ENCODE data around the gene RFX2. TPM values are rescaled to one million over a fixed set of nuclear protein-coding genes. Genes with fewer than 3 reads are reported as not detected.
A peak's percentile ranks its signal among the peaks of the same experiment; 100 is the strongest.

Gene RFX2
- total and polyA plus RNA-seq, 9 of the 15 experiments (the other 6 are each of a cell fraction or from before 2014, with no cell fraction given) = 3.6 to 18.7 (median 8.7) TPM

DNA sequence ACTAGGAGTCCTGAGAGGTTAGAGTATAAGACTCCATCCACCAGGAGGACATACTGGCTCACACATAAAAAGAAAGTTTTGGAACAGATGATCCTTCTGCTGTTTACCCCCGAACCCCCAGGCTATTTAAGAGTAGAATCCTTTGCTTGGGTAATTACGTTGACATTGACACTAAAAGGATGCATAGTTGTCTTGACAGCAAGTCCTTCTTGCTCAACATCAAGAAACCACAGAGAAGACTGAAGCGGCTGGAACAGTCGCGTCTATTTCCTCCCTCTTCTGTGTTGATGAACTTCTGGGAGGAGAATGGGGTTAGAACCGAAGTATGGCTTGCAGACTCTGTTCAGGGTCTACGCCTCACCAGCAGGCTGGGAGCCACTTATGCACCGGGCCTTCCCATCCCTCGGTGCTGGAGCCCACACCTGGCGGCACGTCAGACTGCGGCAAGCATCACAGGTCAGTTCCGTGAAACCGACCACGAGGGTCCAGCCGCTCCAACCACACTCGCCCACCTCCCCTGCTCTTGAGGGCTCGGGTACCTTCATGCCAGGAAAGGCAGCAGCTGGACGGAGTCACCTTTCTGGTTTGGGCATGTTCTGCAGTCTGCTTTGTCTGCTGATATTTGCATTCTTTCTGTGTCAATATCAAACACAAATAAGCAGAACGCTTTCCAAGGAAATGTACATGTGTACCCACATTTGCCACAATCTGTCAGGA lies 90.0 kb downstream of the RFX2 start (continued):
- no peak for TF ChIP-seq TEAD2 (tag; IDR thresholded peaks at IDR 0.05)
- TF ChIP-seq, protein P1, sequence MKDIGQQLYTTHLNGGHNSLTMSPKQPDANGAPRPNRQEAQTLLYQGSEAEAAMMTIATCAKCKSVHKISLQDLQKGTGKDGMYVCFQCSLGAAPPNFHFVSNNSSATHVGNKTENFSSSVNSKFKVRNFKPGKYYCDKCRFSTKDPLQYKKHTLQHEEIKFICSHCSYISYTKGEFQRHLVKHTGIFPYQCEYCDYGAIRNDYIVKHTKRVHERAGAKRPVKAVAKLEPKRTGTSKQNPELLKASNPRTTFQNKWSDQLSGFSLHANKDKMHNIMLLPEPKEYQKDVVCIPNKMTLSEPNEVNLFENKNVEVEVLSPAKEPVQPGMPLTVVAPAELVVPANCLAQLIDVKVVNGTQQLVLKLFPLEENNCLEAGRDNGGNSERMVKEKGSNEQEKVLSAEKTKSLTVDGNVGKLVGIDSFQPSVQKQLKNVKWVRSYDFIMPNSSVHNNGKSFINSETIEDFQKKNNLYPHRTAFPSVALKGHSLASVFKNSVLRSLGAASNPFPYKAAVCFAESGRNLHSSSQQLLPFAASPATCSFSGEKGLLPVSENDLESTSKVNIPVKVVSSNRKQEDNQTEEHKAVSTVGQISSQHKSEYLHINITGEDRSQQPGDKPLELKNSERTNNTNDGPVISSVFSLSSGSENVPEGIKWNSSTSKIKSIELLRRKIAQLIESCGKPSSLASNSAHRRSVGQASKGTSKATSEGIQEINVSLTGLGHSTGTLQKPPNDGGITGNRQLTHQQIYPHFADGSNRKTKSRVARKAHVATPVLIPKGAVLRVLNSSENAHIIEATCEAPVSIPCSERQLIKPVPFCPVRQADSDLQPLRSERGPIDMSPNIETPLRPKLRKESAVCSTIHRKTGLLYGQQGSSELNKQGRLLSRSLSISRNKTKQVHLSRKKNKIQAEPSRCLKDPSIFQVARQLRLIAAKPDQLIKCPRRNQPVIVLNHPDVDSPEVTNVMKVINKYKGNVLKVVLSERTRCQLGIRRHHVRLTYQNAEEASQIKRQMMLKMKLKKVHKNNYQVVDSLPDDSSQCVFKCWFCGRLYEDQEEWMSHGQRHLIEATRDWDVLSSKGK (CRISPR knock-in tag; IDR thresholded peaks at IDR 0.05) = no peak

GRCh38 chr19:6018786-6019185 lies 91.5 kb downstream of the RFX2 start:
- no peaks in the 10 kb centered on the region for H3K36me3 ChIP-seq (ENCODE audit: control insufficient read depth, insufficient read depth, low read length)
- no peak overlapping the region for H3K4me3 ChIP-seq
- H3K4me1 ChIP-seq (replicated peaks in 1 of 2; ENCODE audit: control insufficient read depth in 2 of 2, insufficient read depth in 2 of 2, low read length in 2 of 2) = peaks cover 0 to 23% of the 10 kb centered on the region in 2 experiments; a peak in 2 of 5 replicates
- intact Hi-C loops (cut with micrococcal nuclease) (no loop called here), in situ Hi-C loops (cut with MboI) (no loop called here)
- FAIRE-seq (no peak), ATAC-seq (peak; percentile 78), DNase-seq (ENCODE audit: extremely low read depth in 1 of 4, low spot score in 3 of 4) (peak; percentile 46 to 70 (median 68))
- H2AFZ ChIP-seq (ENCODE audit: low read depth, low read length) = no peak overlapping the region
- CTCF ChIA-PET (ENCODE audit: low intra/inter-chr PET ratio) = interaction anchor here (2.1 kb wide), 1 partner anchor 32 kb away, joined by 7 read pairs; no protein-coding TSS in a partner anchor
- no peaks in the 10 kb centered on the region for H3K9me3 ChIP-seq (replicated peaks; ENCODE audit: control insufficient read depth, insufficient read depth, low read depth, low read length)
- peak overlapping the region in 1 of 2 experiments; percentile 6; a peak in 1 of 4 replicates for H3K9ac ChIP-seq (ENCODE audit: insufficient read depth in 1 of 2, low read depth in 2 of 2, low read length in 2 of 2)
- no peak overlapping the region for H3K27ac ChIP-seq (ENCODE audit: extremely low read depth, low read depth, low read length)
- peaks cover 2% of the 10 kb centered on the region for H3K9me1 ChIP-seq (ENCODE audit: control insufficient read depth, insufficient read depth, low read length)
- 27% methylated on average over 10 of the region's 10 CpGs for WGBS (ENCODE audit: insufficient coverage, low coverage, missing lambda C conversion rate)
- POLR2A ChIA-PET = interaction anchor here (1.0 kb wide), 1 partner anchor 46 kb away, joined by 3 read pairs; no protein-coding TSS in a partner anchor
- no peaks in the 10 kb centered on the region for H3K27me3 ChIP-seq (ENCODE audit: control insufficient read depth in 2 of 2, insufficient read depth in 2 of 2, low read length in 2 of 2)
- H4K20me1 ChIP-seq (replicated peaks; ENCODE audit: control insufficient read depth, insufficient read depth, low read length) = peaks cover 4% of the 10 kb centered on the region
- H3K4me2 ChIP-seq (ENCODE audit: insufficient read depth, low read length) = no peak overlapping the region
- H3K79me2 ChIP-seq (ENCODE audit: control insufficient read depth, insufficient read depth, low read length) = no peaks in the 10 kb centered on the region
- BruUV-seq (replicated peaks) = no TSS peak
- TF ChIP-seq, protein P2, sequence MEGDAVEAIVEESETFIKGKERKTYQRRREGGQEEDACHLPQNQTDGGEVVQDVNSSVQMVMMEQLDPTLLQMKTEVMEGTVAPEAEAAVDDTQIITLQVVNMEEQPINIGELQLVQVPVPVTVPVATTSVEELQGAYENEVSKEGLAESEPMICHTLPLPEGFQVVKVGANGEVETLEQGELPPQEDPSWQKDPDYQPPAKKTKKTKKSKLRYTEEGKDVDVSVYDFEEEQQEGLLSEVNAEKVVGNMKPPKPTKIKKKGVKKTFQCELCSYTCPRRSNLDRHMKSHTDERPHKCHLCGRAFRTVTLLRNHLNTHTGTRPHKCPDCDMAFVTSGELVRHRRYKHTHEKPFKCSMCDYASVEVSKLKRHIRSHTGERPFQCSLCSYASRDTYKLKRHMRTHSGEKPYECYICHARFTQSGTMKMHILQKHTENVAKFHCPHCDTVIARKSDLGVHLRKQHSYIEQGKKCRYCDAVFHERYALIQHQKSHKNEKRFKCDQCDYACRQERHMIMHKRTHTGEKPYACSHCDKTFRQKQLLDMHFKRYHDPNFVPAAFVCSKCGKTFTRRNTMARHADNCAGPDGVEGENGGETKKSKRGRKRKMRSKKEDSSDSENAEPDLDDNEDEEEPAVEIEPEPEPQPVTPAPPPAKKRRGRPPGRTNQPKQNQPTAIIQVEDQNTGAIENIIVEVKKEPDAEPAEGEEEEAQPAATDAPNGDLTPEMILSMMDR (IDR thresholded peaks at IDR 0.05 in 2 of 3, conservative IDR thresholded peaks at IDR 0.05 in 1 of 3; ENCODE audit: insufficient read depth in 2 of 3, low read depth in 1 of 3, low read length in 3 of 3) = peak; percentile 57 to 76 (median 75)
- TF ChIP-seq SMC3 (conservative IDR thresholded peaks at IDR 0.05; ENCODE audit: insufficient read depth, low read depth, low read length) = 0 out of 2 replicates have a peak, but pooled peaks have one; percentile 19
- peak; percentile 64 for TF ChIP-seq VEZF1 (CRISPR knock-in tag; IDR thresholded peaks at IDR 0.05)
- 0 out of 2 replicates have a peak, but pooled peaks have one; percentile 16 for TF ChIP-seq ZBTB7A (IDR thresholded peaks at IDR 0.05; ENCODE audit: borderline replicate concordance, control insufficient read depth, low read depth, low read length)
- TF ChIP-seq PHB (CRISPR knock-in tag; IDR thresholded peaks at IDR 0.05) = no peak
- TF ChIP-seq, protein P3, sequence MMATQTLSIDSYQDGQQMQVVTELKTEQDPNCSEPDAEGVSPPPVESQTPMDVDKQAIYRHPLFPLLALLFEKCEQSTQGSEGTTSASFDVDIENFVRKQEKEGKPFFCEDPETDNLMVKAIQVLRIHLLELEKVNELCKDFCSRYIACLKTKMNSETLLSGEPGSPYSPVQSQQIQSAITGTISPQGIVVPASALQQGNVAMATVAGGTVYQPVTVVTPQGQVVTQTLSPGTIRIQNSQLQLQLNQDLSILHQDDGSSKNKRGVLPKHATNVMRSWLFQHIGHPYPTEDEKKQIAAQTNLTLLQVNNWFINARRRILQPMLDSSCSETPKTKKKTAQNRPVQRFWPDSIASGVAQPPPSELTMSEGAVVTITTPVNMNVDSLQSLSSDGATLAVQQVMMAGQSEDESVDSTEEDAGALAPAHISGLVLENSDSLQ (IDR thresholded peaks at IDR 0.05) = no peak
- no peak for TF ChIP-seq HIVEP1 (CRISPR knock-in tag; IDR thresholded peaks at IDR 0.05)
